Progenitor cell of endocrine pancreas (in vitro differentiated cells): ENCODE results near the gene COBLL1. TPM values are rescaled to one million over a fixed set of nuclear protein-coding genes. Genes with fewer than 3 reads are reported as not detected.
"Not testable (repeated sequence)": the region's sequence is repeated elsewhere in the genome, so short reads cannot be mapped to it uniquely, and the experiment has no call there.

Experiments
- DNase-seq: peaks from one replicate; pipeline ENCODE4 v3.0.0; 2021; ENCODE audit warnings: low spot score; ENCODE audit not compliant: unreplicated experiment
- H3K27ac Mint-ChIP-seq: 2 replicates; pipeline ENCODE4 v1.8.0; 2021; ENCODE audit warnings: mild to moderate bottlenecking, moderate library complexity, mixed read lengths
- H3K27me3 Mint-ChIP-seq: 2 replicates; pipeline ENCODE4 v1.8.0; 2021; ENCODE audit warnings: mixed read lengths
- H3K36me3 Mint-ChIP-seq: 2 replicates; pipeline ENCODE4 v1.8.0; 2022; ENCODE audit warnings: mixed read lengths; ENCODE audit not compliant: insufficient read depth
- H3K4me1 Mint-ChIP-seq: 2 replicates; pipeline ENCODE4 v1.8.0; 2021; ENCODE audit warnings: low read depth, mixed read lengths
- H3K4me3 Mint-ChIP-seq: 2 replicates; pipeline ENCODE4 v1.8.0; 2021; ENCODE audit warnings: low read depth, mild to moderate bottlenecking, moderate library complexity, mixed read lengths
- H3K9me3 Mint-ChIP-seq: 2 replicates; pipeline ENCODE4 v1.8.0; 2021; ENCODE audit warnings: low read depth, mixed read lengths
- CTCF ChIP-seq: fragments of 200-600 bp; sonication (generic); IDR thresholded peaks from one replicate; pipeline ENCODE4 v1.5.0; 2021; ENCODE audit warnings: antibody characterized with exemption, mild to moderate bottlenecking; ENCODE audit not compliant: unreplicated experiment
- total RNA-seq: library from RNA; stranded (reverse); gene quantifications from 2 replicates; pipeline ENCODE4 v1.2.1, GENCODE V29; 2021

COBLL1 gene
- total RNA-seq, 1 donor from 2014 or later, result 80.9 TPM

DNA sequence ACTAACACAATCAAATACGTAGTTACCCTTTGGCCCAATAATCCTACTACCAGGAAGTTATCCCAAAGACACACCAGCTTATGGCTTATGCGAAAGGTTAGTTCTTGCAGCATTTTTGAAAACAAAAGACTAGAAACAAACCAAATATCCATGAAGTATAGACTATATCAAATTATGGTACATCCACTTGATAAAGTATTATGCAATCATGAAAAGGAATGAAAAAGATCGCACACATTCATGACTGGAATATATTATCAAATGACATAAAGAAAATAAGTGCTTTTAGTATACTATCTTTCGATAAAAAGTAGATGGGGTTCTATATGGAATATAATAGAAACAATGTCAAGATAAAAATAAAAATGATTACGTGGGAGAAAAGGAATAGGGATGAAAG lies 78.2 kb downstream of the COBLL1 start:
- Mint-ChIP-seq H3K36me3 (peaks cover 2% of the 10 kb centered on the region), H3K27ac (no peak overlapping the region), H3K9me3 (peaks cover 2% of the 10 kb centered on the region), H3K4me3 (no peak overlapping the region), H3K27me3 (no peaks in the 10 kb centered on the region), H3K4me1 (peaks cover 6% of the 10 kb centered on the region)
- DNase-seq, result no peak
- no peak for TF ChIP-seq CTCF

DNA sequence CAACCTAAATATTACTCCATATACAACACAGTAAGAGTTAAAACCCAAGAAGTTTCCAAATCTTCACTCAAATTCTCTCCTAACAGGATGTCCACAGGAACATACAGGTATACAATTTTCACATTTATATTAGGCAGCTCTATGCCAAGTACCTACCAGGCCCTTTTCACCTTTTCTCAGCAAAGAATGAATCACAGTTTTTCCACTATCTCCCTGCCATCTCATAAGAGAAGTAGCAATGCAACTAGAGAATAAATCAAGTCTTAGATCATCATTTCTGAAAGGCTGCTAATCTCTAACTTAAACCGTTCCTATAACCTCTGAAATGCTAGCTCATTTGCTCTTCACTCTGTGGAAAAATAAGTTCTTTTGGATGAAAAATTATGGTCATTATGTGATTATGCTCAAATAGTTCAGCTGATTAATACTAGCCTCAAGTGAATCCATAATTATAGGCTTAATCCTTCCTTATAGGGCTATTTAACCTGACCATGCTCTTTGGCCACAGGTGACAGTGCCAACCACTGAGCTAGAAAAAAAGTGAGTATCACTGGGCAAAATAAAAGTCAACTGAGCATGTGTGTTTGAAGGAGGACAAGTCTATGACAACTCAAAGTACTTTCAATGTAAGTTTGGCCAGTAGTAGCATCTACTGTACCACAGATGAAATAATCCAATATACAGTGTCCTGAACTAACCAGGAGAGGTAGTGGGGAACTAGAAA lies 79.7 kb downstream of the COBLL1 start:
- DNase-seq, result no peak
- Mint-ChIP-seq H3K36me3 (peaks cover 2% of the 10 kb centered on the region), H3K27me3 (no peaks in the 10 kb centered on the region), H3K9me3 (peaks cover 2% of the 10 kb centered on the region), H3K4me3 (no peak overlapping the region), H3K4me1 (peaks cover 5% of the 10 kb centered on the region), H3K27ac (no peak overlapping the region)
- no peak for TF ChIP-seq CTCF

GRCh38 chr2:164761201-164761600 lies 80.4 kb downstream of the COBLL1 start:
- H3K4me1 Mint-ChIP-seq, H3K36me3 Mint-ChIP-seq, DNase-seq, H3K9me3 Mint-ChIP-seq, H3K27me3 Mint-ChIP-seq, H3K27ac Mint-ChIP-seq, H3K4me3 Mint-ChIP-seq: not testable (repeated sequence)

DNA sequence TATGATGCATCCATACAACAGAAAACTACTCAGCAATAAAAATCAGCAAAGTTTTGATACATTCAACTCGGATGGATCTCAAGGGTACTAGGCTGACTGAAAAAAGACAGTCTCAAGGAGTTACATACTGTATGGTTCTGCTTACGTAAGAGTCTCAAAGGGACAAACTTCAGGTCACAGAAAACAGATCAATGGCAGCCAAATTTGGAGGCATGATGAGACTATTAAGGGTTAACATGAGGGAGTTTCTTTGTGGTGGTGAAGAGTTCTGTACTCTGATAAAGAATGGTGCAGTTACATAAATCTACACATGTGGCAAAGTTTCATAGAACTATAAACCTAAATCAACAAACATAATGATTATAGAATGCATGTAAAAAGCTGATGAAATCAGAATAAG lies 81.4 kb downstream of the COBLL1 start:
- H3K27ac Mint-ChIP-seq, result no peak overlapping the region

GRCh38 chr2:164757934-164758695 lies 83.5 kb downstream of the COBLL1 start:
- Mint-ChIP-seq H3K9me3 (peaks cover 2% of the 10 kb centered on the region), H3K27me3 (no peaks in the 10 kb centered on the region), H3K36me3 (peaks cover 3% of the 10 kb centered on the region), H3K4me1 (peaks cover 9% of the 10 kb centered on the region), H3K27ac (no peak overlapping the region), H3K4me3 (no peak overlapping the region)
- DNase-seq, result no peak
- TF ChIP-seq CTCF, result no peak

More for the DNA sequence above, 81.4 kb downstream of the COBLL1 start:
- H3K4me3 Mint-ChIP-seq, result no peak overlapping the region
- peaks cover 7% of the 10 kb centered on the region for H3K4me1 Mint-ChIP-seq
- no peaks in the 10 kb centered on the region for H3K27me3 Mint-ChIP-seq
- TF ChIP-seq CTCF, result no peak
- H3K36me3 Mint-ChIP-seq, result no peaks in the 10 kb centered on the region
- H3K9me3 Mint-ChIP-seq, result peaks cover 2% of the 10 kb centered on the region
- no peak for DNase-seq

- Mint-ChIP-seq H3K27ac (no peak overlapping the region), H3K27me3 (no peaks in the 10 kb centered on the region), H3K4me1 (peaks cover 9% of the 10 kb centered on the region), H3K36me3 (peaks cover 3% of the 10 kb centered on the region), H3K4me3 (no peak overlapping the region), H3K9me3 (peaks cover 2% of the 10 kb centered on the region)
- no peak for DNase-seq
- no peak for TF ChIP-seq CTCF
Observed at GRCh38 chr2:164756773-164757172, 84.8 kb downstream of the COBLL1 start.
